Astrocyte (in vitro differentiated cells and primary cell): ENCODE data around the gene ATP9A. TPM values are rescaled to one million over a fixed set of nuclear protein-coding genes. Genes with fewer than 3 reads are reported as not detected.

Experiments used
- DNase-seq: peaks from one replicate; pipeline ENCODE4 v3.0.0-alpha.2; 2010; ENCODE audit warnings: low read depth
- FAIRE-seq: peaks from 2 replicates; lab custom pipeline; 2011; peaks lifted over from hg19 to GRCh38; lab: Jason Lieb, UNC
- H2AFZ ChIP-seq: 2 replicates; pipeline ENCODE4 v1.6.0; 2012; ENCODE audit warnings: low read depth, low read length, inconsistent platforms
- H3K27ac ChIP-seq: 2 replicates; pipeline ENCODE4 v1.5.1; 2011; ENCODE audit warnings: low read depth, low read length, inconsistent platforms
- H3K27me3 ChIP-seq: 2 replicates; pipeline ENCODE4 v1.6.0; 2011; ENCODE audit warnings: low read length, inconsistent platforms; ENCODE audit not compliant: insufficient read depth
- H3K36me3 ChIP-seq: 2 replicates; pipeline ENCODE4 v1.5.1; 2011; ENCODE audit warnings: low read length, inconsistent platforms; ENCODE audit not compliant: insufficient read depth
- H3K4me1 ChIP-seq: 2 replicates; pipeline ENCODE4 v1.5.1; 2011; ENCODE audit warnings: low read length, inconsistent platforms; ENCODE audit not compliant: insufficient read depth
- H3K4me2 ChIP-seq: 2 replicates; pipeline ENCODE4 v1.6.0; 2012; ENCODE audit warnings: low read length, inconsistent platforms
- H3K4me3 ChIP-seq: 2 replicates; pipeline ENCODE4 v1.5.1; 2011; ENCODE audit warnings: low read depth, mild to moderate bottlenecking, low read length, inconsistent platforms; ENCODE audit not compliant: insufficient read depth
- H3K79me2 ChIP-seq: 2 replicates; pipeline ENCODE4 v1.6.0; 2012; ENCODE audit warnings: mild to moderate bottlenecking, low read length, inconsistent platforms; ENCODE audit not compliant: insufficient read depth
- H3K9ac ChIP-seq: 2 replicates; pipeline ENCODE4 v1.6.0; 2012; ENCODE audit warnings: mild to moderate bottlenecking, low read length, inconsistent platforms
- H3K9me3 ChIP-seq: 2 replicates; pipeline ENCODE4 v1.5.1; 2012; ENCODE audit warnings: low read depth, mild to moderate bottlenecking, low read length, inconsistent platforms; ENCODE audit not compliant: insufficient read depth
- H4K20me1 ChIP-seq: 2 replicates; pipeline ENCODE4 v1.6.0; 2012; ENCODE audit warnings: low read length, inconsistent platforms; ENCODE audit not compliant: insufficient read depth
- H3K27ac Mint-ChIP-seq: one replicate; pipeline ENCODE4 v1.8.0; 2021; ENCODE audit warnings: mild to moderate bottlenecking, mixed read lengths; ENCODE audit not compliant: unreplicated experiment
- H3K27me3 Mint-ChIP-seq: one replicate; pipeline ENCODE4 v1.8.0; 2021; ENCODE audit warnings: low read depth, mixed read lengths; ENCODE audit not compliant: unreplicated experiment
- H3K36me3 Mint-ChIP-seq: one replicate; pipeline ENCODE4 v1.8.0; 2021; ENCODE audit warnings: low read depth, mixed read lengths; ENCODE audit not compliant: unreplicated experiment
- H3K4me1 Mint-ChIP-seq: one replicate; pipeline ENCODE4 v1.8.0; 2021; ENCODE audit warnings: low read depth, mixed read lengths; ENCODE audit not compliant: unreplicated experiment
- H3K4me3 Mint-ChIP-seq: one replicate; pipeline ENCODE4 v1.8.0; 2021; ENCODE audit warnings: mild to moderate bottlenecking, moderate library complexity, mixed read lengths; ENCODE audit not compliant: unreplicated experiment
- H3K9me3 Mint-ChIP-seq: one replicate; pipeline ENCODE4 v1.8.0; 2021; ENCODE audit warnings: mild to moderate bottlenecking, mixed read lengths; ENCODE audit not compliant: unreplicated experiment
- CTCF ChIP-seq: IDR thresholded peaks from 2 replicates; pipeline ENCODE4 v1.5.1; 2011; ENCODE audit warnings: low read depth, mild to moderate bottlenecking, inconsistent platforms, low read length, moderate library complexity; ENCODE audit not compliant: insufficient read depth
- EZH2 ChIP-seq: IDR thresholded peaks from 2 replicates; pipeline ENCODE4 v1.6.1; 2012; ENCODE audit warnings: mild to moderate bottlenecking, low read length, inconsistent platforms; ENCODE audit not compliant: insufficient read depth
- total RNA-seq: library from RNA; stranded (reverse); gene quantifications from 2 replicates; pipeline ENCODE4 v1.2.1, GENCODE V29; 2021

ATP9A gene
- total RNA-seq, 1 donor from 2014 or later = 12.9 TPM

GRCh38 chr20:51549474-51549873 lies 218.7 kb downstream of the ATP9A start:
- H3K36me3 ChIP-seq = no peaks in the 10 kb centered on the region
- Mint-ChIP-seq H3K27ac (no peak overlapping the region), H3K36me3 (peaks cover 12% of the 10 kb centered on the region), H3K4me1 (no peaks in the 10 kb centered on the region), H3K27me3 (peaks cover 18% of the 10 kb centered on the region), H3K4me3 (no peak overlapping the region), H3K9me3 (peaks cover 5% of the 10 kb centered on the region)
- no peak for TF ChIP-seq CTCF
- TF ChIP-seq EZH2 = no peak
- DNase-seq = no peak
- no peak overlapping the region for H3K9ac ChIP-seq
- H3K27me3 ChIP-seq = no peaks in the 10 kb centered on the region
- H3K4me2 ChIP-seq = no peak overlapping the region
- no peaks in the 10 kb centered on the region for H3K79me2 ChIP-seq
- peaks cover 34% of the 10 kb centered on the region for H4K20me1 ChIP-seq
- no peaks in the 10 kb centered on the region for H3K9me3 ChIP-seq
- H3K4me1 ChIP-seq = peaks cover 8% of the 10 kb centered on the region
- no peak overlapping the region for H2AFZ ChIP-seq
- H3K4me3 ChIP-seq = no peak overlapping the region
- no peak for FAIRE-seq
- H3K27ac ChIP-seq = no peak overlapping the region

- Mint-ChIP-seq H3K27ac (no peak overlapping the region), H3K9me3 (peaks cover 5% of the 10 kb centered on the region), H3K36me3 (peaks cover 10% of the 10 kb centered on the region), H3K4me3 (no peak overlapping the region), H3K4me1 (no peaks in the 10 kb centered on the region), H3K27me3 (peaks cover 25% of the 10 kb centered on the region)
- no peak overlapping the region for H2AFZ ChIP-seq
- H3K9ac ChIP-seq = no peak overlapping the region
- H3K4me3 ChIP-seq = no peak overlapping the region
- H3K79me2 ChIP-seq = no peaks in the 10 kb centered on the region
- H3K4me2 ChIP-seq = no peak overlapping the region
- FAIRE-seq (no peak), DNase-seq (no peak)
- TF ChIP-seq CTCF = no peak
- no peak for TF ChIP-seq EZH2
- H3K27ac ChIP-seq = no peak overlapping the region
- peaks cover 3% of the 10 kb centered on the region for H3K4me1 ChIP-seq
- H3K36me3 ChIP-seq = no peaks in the 10 kb centered on the region
- H3K9me3 ChIP-seq = no peaks in the 10 kb centered on the region
- H3K27me3 ChIP-seq = no peaks in the 10 kb centered on the region
- peaks cover 41% of the 10 kb centered on the region for H4K20me1 ChIP-seq
Measured at GRCh38 chr20:51547951-51548350, 220.2 kb downstream of the ATP9A start.

Other genes starting within 250 kb of the ATP9A start
- 3.9 and 4.1 TPM in 2 replicates for gene NFATC2, start 225.7 kb downstream of the ATP9A start, total RNA-seq
- 15.0 and 21.7 TPM in 2 replicates for gene SALL4, start 34.1 kb upstream of the ATP9A start, total RNA-seq